OCI-LY7 (cell line): ENCODE data around the gene PCDHGC4. TPM values are rescaled to one million over a fixed set of nuclear protein-coding genes. Genes with fewer than 3 reads are reported as not detected.
A peak's percentile ranks its signal among the peaks of the same experiment; 100 is the strongest.

Experiments
- BruUV-seq: library from RNA; stranded (reverse); fragments of 400-500 nt; replicated peaks from 2 replicates; lab custom pipeline; 2021; lab: Mats Ljungman, UMichigan
- CTCF ChIA-PET: fragments of 300-600 bp; sonication (Branson Sonifier 250); formaldehyde crosslinking; loops from one replicate; lab custom pipeline; 2022; ENCODE audit warnings: antibody characterized with exemption; ENCODE audit not compliant: unreplicated experiment; lab: Charles Lee
- POLR2A ChIA-PET: fragments of 300-600 bp; sonication (Branson Sonifier 250); formaldehyde crosslinking; loops from one replicate; lab custom pipeline; 2022; ENCODE audit warnings: antibody characterized with exemption; lab: Charles Lee
- DNase-seq: peaks from one replicate; pipeline ENCODE4 v3.0.0-alpha.2; 2015; ENCODE audit warnings: low spot score
- H2AFZ ChIP-seq: fragments of 200-600 bp; sonication (generic), shearing (Covaris generic); 2 replicates; pipeline ENCODE4 v1.6.1; 2014; ENCODE audit warnings: mild to moderate bottlenecking, antibody characterized with exemption, low read length, moderate library complexity
- H3K27ac ChIP-seq: fragments of 200-600 bp; sonication (generic); 2 replicates; pipeline ENCODE4 v1.5.1; 2014; ENCODE audit warnings: mixed run types, low read depth, mild to moderate bottlenecking, moderate library complexity, low read length, inconsistent platforms; ENCODE audit not compliant: poor library complexity, severe bottlenecking
- H3K36me3 ChIP-seq: fragments of 200-600 bp; sonication (generic); 2 replicates; pipeline ENCODE4 v1.6.1; 2014; ENCODE audit warnings: mild to moderate bottlenecking, antibody characterized with exemption, low read length, moderate library complexity, mixed read lengths; ENCODE audit not compliant: insufficient read depth
- H3K4me1 ChIP-seq: fragments of 200-600 bp; sonication (generic); 2 replicates; pipeline ENCODE4 v1.5.1; 2014; ENCODE audit warnings: mild to moderate bottlenecking, low read length; ENCODE audit not compliant: insufficient read depth, poor library complexity, severe bottlenecking
- H3K4me2 ChIP-seq: fragments of 200-600 bp; sonication (generic); 2 replicates; pipeline ENCODE4 v1.6.1; 2014; ENCODE audit warnings: mild to moderate bottlenecking, low read length
- H3K4me3 ChIP-seq: fragments of 200-600 bp; sonication (generic); 2 replicates; pipeline ENCODE4 v1.5.1; 2014; ENCODE audit warnings: mild to moderate bottlenecking, low read depth, low read length; ENCODE audit not compliant: poor library complexity, severe bottlenecking
- H3K79me2 ChIP-seq: fragments of 200-600 bp; sonication (generic); 2 replicates; pipeline ENCODE4 v1.6.1; 2016; ENCODE audit warnings: low read depth, mild to moderate bottlenecking, low read length, moderate library complexity, mixed read lengths; ENCODE audit not compliant: insufficient read depth
- H3K9me2 ChIP-seq: fragments of 200-600 bp; sonication (generic); 2 replicates; pipeline ENCODE4 v1.6.1; 2016; ENCODE audit warnings: mild to moderate bottlenecking, low read length, mixed read lengths; ENCODE audit not compliant: insufficient read depth
- H3K9me3 ChIP-seq: fragments of 200-600 bp; sonication (generic); 2 replicates; pipeline ENCODE4 v1.6.1; 2014; ENCODE audit warnings: mild to moderate bottlenecking, mixed run types, low read length, mixed read lengths
- H4K20me1 ChIP-seq: fragments of 200-600 bp; sonication (generic); 2 replicates; pipeline ENCODE4 v1.6.1; 2014; ENCODE audit warnings: mild to moderate bottlenecking, antibody characterized with exemption, low read length, moderate library complexity, mixed read lengths; ENCODE audit not compliant: insufficient read depth
- CTCF ChIP-seq: fragments of 200-600 bp; sonication (generic); conservative IDR thresholded peaks from 2 replicates; pipeline ENCODE4 v1.5.1; 2014; ENCODE audit warnings: mild to moderate bottlenecking, antibody characterized with exemption, low read length, moderate library complexity, mixed read lengths
- EZH2phosphoT487 ChIP-seq: fragments of 200-600 bp; sonication (generic); IDR thresholded peaks from 2 replicates; pipeline ENCODE4 v1.6.1; 2018; ENCODE audit warnings: low read depth, borderline replicate concordance, mild to moderate bottlenecking, mixed run types, antibody characterized with exemption, low read length, moderate library complexity, mixed read lengths
- intact Hi-C: fragments of 100-400 bp; cut with micrococcal nuclease; formaldehyde crosslinking; loops from one replicate; pipeline ENCODE4 v1.10.0; 2022; ENCODE audit not compliant: unreplicated experiment
- total RNA-seq, 2 experiments: library from RNA; depleted of rRNA in 1 of 2; stranded (reverse); fragments of >200 nt in 1 of 2; shearing (Covaris generic) in 1 of 2; gene quantifications; 2 replicates each; pipeline ENCODE4 v1.2.3, GENCODE V29; 2014 to 2022

Gene PCDHGC4
- total RNA-seq, 2 experiments from 2014 or later, result 7.0 to 8.4 TPM

- POLR2A ChIA-PET, result interaction anchor here (1.2 to 8.2 kb wide), 2 partner anchors 19 to 46 kb away, joined by 3 to 109 read pairs; no protein-coding TSS in a partner anchor
Measured at GRCh38 chr5:141485321-141486055, 658 bp downstream of the PCDHGC4 start.

GRCh38 chr5:141486091-141486490, 1.3 kb downstream of the PCDHGC4 start:
- no peak for DNase-seq
- Histone ChIP-seq H3K9me2 (no peaks in the 10 kb centered on the region), H3K4me3 (no peak overlapping the region), H3K27ac (no peak overlapping the region), H2AFZ (no peak overlapping the region), H3K79me2 (peaks cover 40% of the 10 kb centered on the region), H3K9me3 (no peaks in the 10 kb centered on the region), H4K20me1 (0 out of 2 replicates have a peak, but pooled peaks cover 6% of the 10 kb centered on the region), H3K36me3 (peaks cover 64% of the 10 kb centered on the region), H3K4me2 (0 out of 2 replicates have a peak overlapping the region, but pooled peaks have one; percentile 70), H3K4me1 (peaks cover 51% of the 10 kb centered on the region)
- ChIA-PET POLR2A (interaction anchor here (1.2 to 8.2 kb wide), 2 partner anchors 19 to 46 kb away, joined by 3 to 109 read pairs; no protein-coding TSS in a partner anchor), CTCF (interaction anchor here (1.3 kb wide), 1 partner anchor 10 kb away, joined by 4 read pairs; the partner anchor contains the start of gene PCDHGC3)
- no peak for TF ChIP-seq CTCF
- TF ChIP-seq EZH2phosphoT487, result no peak
- intact Hi-C loops, result no loop called here
- BruUV-seq, result no TSS peak

More at GRCh38 chr5:141485321-141486055, 658 bp downstream of the PCDHGC4 start:
- Histone ChIP-seq H3K27ac (no peak overlapping the region), H3K9me2 (no peaks in the 10 kb centered on the region), H2AFZ (no peak overlapping the region), H3K36me3 (peaks cover 60% of the 10 kb centered on the region), H4K20me1 (0 out of 2 replicates have a peak, but pooled peaks cover 6% of the 10 kb centered on the region), H3K4me1 (peaks cover 57% of the 10 kb centered on the region), H3K9me3 (no peaks in the 10 kb centered on the region), H3K4me2 (peak overlapping the region; percentile 70), H3K4me3 (peak overlapping the region; percentile 64), H3K79me2 (peaks cover 46% of the 10 kb centered on the region)
- intact Hi-C loops, result no loop called here
- BruUV-seq, result no TSS peak
- CTCF ChIA-PET, result interaction anchor here (0.6 to 1.3 kb wide), 2 partner anchors 9 to 24 kb away, joined by 3 to 4 read pairs; partner anchors contain the start of gene PCDHGC3
- no peak for TF ChIP-seq CTCF
- TF ChIP-seq EZH2phosphoT487, result no peak
- DNase-seq, result no peak
